ENCODE measurements around the gene MINDY2. TPM values are rescaled to one million over a fixed set of nuclear protein-coding genes. Genes with fewer than 3 reads are reported as not detected.

Gene MINDY2
- polyA plus RNA-seq, 1 experiment = 17.5 TPM

GRCh38 chr15:58742819-58743502 lies 28.1 kb upstream of the MINDY2 start:
- DNase-seq (ENCODE audit: low read depth, low spot score) = no peak
- Histone ChIP-seq H3K27ac (ENCODE audit: low read depth, low read length) (peak overlapping the region; percentile 66), H3K9me3 (ENCODE audit: control insufficient read depth, insufficient read depth, low read length) (no peaks in the 10 kb centered on the region), H3K4me3 (ENCODE audit: low read depth, low read length) (no peak overlapping the region), H3K27me3 (ENCODE audit: control insufficient read depth, insufficient read depth, low read length) (no peaks in the 10 kb centered on the region)
- TF ChIP-seq CTCF (IDR thresholded peaks at IDR 0.05; ENCODE audit: low read depth, low read length) = no peak
- ChIA-PET POLR2A (interaction anchor here (1.0 to 1.1 kb wide), 4 partner anchors 11 to 539 kb away, joined by 3 to 7 read pairs (median 4); partner anchors contain the start of gene MINDY2), CTCF (interaction anchor here (0.8 to 1.8 kb wide), 2 partner anchors 28 to 531 kb away, joined by 3 to 6 read pairs; partner anchors contain the start of gene MINDY2)

GRCh38 chr15:58746174-58746573 lies 24.9 kb upstream of the MINDY2 start:
- Histone ChIP-seq H3K9me3 (ENCODE audit: control insufficient read depth, insufficient read depth, low read length) (no peaks in the 10 kb centered on the region), H3K4me3 (ENCODE audit: low read depth, low read length) (peak overlapping the region; percentile 21; the same call in 1 of the 2 replicates), H3K27ac (ENCODE audit: low read depth, low read length) (no peak overlapping the region), H3K27me3 (ENCODE audit: control insufficient read depth, insufficient read depth, low read length) (no peaks in the 10 kb centered on the region)
- ChIA-PET CTCF (no interaction called here), POLR2A (interaction anchor here (1.1 kb wide), 1 partner anchor 24 kb away, joined by 3 read pairs; no protein-coding TSS in a partner anchor)
- no peak for TF ChIP-seq CTCF (IDR thresholded peaks at IDR 0.05; ENCODE audit: low read depth, low read length)
- DNase-seq (ENCODE audit: low read depth, low spot score) = no peak

GRCh38 chr15:58748040-58748851 lies 22.9 kb upstream of the MINDY2 start:
- CTCF ChIA-PET = interaction anchor here (0.6 kb wide), 1 partner anchor 69 kb away, joined by 3 read pairs; no protein-coding TSS in a partner anchor
- no peak for TF ChIP-seq CTCF (IDR thresholded peaks at IDR 0.05; ENCODE audit: low read depth, low read length)
- POLR2A ChIA-PET = interaction anchor here (2.0 to 3.2 kb wide), 3 partner anchors 16 to 416 kb away, joined by 7 to 75 read pairs (median 16); partner anchors contain the start of gene MINDY2
- H3K27me3 ChIP-seq (ENCODE audit: control insufficient read depth, insufficient read depth, low read length) = no peaks in the 10 kb centered on the region
- peak overlapping the region; percentile 70 for H3K4me3 ChIP-seq (ENCODE audit: low read depth, low read length)
- H3K9me3 ChIP-seq (ENCODE audit: control insufficient read depth, insufficient read depth, low read length) = no peaks in the 10 kb centered on the region
- peak overlapping the region; percentile 73 for H3K27ac ChIP-seq (ENCODE audit: low read depth, low read length)
- DNase-seq (ENCODE audit: low read depth, low spot score) = no peak

- no peak for DNase-seq (ENCODE audit: low read depth, low spot score)
Measured at GRCh38 chr15:58748852-58749531, 22.1 kb upstream of the MINDY2 start.

More at GRCh38 chr15:58748852-58749531, 22.1 kb upstream of the MINDY2 start:
- Histone ChIP-seq H3K9me3 (ENCODE audit: control insufficient read depth, insufficient read depth, low read length) (no peaks in the 10 kb centered on the region), H3K27ac (ENCODE audit: low read depth, low read length) (peak overlapping the region; percentile 89), H3K27me3 (ENCODE audit: control insufficient read depth, insufficient read depth, low read length) (no peaks in the 10 kb centered on the region), H3K4me3 (ENCODE audit: low read depth, low read length) (peak overlapping the region; percentile 70)
- TF ChIP-seq CTCF (IDR thresholded peaks at IDR 0.05; ENCODE audit: low read depth, low read length) = no peak
- POLR2A ChIA-PET = interaction anchor here (0.7 to 3.2 kb wide), 8 partner anchors 11 to 537 kb away, joined by 3 to 75 read pairs (median 6); partner anchors contain the start of gene MINDY2
- CTCF ChIA-PET = interaction anchor here (1.5 to 1.8 kb wide), 2 partner anchors 22 to 521 kb away, joined by 6 to 19 read pairs; partner anchors contain the start of gene MINDY2
